IMR-90 (cell line): ENCODE data around the gene GAB1.

ENCODE experiments used
- POLR2A ChIP-seq: IDR thresholded peaks from 2 replicates; pipeline ENCODE4 v1.6.1; 2012; ENCODE audit warnings: mild to moderate bottlenecking, low read depth, low read length
- RAD21 ChIP-seq: IDR thresholded peaks from 2 replicates; pipeline ENCODE4 v1.6.1; 2012; ENCODE audit warnings: low read length, improper control_type of control experiment
- RCOR1 ChIP-seq: IDR thresholded peaks from 2 replicates; pipeline ENCODE4 v1.6.1; 2012; ENCODE audit warnings: mild to moderate bottlenecking, low read length, improper control_type of control experiment; ENCODE audit not compliant: insufficient replicate concordance
- RFX5 ChIP-seq: IDR thresholded peaks from 2 replicates; pipeline ENCODE4 v1.8.0; 2012; ENCODE audit warnings: low read depth, mild to moderate bottlenecking, low read length, moderate library complexity
- TF ChIP-seq, protein P1 (sequence below): conservative IDR thresholded peaks from 2 replicates; pipeline ENCODE4 v1.5.1; 2012; ENCODE audit warnings: mild to moderate bottlenecking, low read depth, low read length, improper control_type of control experiment

DNA sequence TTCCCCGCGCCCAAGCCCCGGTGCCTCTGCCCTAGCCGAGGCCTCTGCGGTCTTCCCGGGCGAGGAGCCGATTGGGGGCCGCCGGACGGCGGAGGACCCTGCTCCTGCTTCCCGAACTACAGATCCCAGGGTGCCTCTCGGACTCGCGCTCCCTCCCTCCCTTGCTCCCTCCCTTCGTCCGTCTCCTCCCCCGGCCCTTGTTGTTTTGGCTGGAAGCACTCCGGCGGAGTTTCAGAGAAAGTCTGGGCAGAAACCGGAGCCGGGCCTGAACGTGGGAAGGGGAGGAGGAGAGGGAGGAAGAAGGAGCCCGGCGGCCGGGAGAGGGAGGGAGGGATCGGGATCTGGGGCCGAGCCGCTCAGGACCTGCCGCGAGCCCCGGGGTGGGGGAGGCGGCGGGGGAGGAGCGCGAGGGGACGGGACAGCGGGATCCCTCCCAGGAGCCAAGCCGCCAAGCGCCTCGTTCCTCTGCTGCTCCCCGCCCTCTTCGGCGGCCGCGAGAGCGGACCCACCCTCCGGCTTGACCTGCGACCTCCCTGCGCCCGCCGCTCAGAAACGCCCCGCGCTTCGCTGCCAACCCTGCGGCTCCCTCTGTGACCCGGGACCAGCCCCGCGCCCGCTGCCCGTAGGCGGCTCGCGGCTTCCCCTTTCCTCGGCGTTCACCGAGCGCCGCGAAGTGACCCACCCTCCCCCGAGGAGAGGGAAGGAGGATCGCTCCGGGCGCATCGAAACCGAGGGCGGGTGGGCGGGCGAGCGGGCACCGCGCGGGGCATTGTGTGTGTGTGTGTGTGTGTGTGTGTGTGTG is 496 bp upstream of the GAB1 start:
- TF ChIP-seq, protein P1, sequence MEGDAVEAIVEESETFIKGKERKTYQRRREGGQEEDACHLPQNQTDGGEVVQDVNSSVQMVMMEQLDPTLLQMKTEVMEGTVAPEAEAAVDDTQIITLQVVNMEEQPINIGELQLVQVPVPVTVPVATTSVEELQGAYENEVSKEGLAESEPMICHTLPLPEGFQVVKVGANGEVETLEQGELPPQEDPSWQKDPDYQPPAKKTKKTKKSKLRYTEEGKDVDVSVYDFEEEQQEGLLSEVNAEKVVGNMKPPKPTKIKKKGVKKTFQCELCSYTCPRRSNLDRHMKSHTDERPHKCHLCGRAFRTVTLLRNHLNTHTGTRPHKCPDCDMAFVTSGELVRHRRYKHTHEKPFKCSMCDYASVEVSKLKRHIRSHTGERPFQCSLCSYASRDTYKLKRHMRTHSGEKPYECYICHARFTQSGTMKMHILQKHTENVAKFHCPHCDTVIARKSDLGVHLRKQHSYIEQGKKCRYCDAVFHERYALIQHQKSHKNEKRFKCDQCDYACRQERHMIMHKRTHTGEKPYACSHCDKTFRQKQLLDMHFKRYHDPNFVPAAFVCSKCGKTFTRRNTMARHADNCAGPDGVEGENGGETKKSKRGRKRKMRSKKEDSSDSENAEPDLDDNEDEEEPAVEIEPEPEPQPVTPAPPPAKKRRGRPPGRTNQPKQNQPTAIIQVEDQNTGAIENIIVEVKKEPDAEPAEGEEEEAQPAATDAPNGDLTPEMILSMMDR: no peak
- TF ChIP-seq POLR2A: peak; percentile 54
- no peak for TF ChIP-seq RFX5
- TF ChIP-seq RCOR1: no peak
- TF ChIP-seq RAD21: no peak
